Naive thymus-derived CD8-positive, alpha-beta T cell (primary cell): ENCODE results near the gene VPS33B. TPM values are rescaled to one million over a fixed set of nuclear protein-coding genes. Genes with fewer than 3 reads are reported as not detected.
A peak's percentile ranks its signal among the peaks of the same experiment; 100 is the strongest.
"Not testable (repeated sequence)": the region's sequence is repeated elsewhere in the genome, so short reads cannot be mapped to it uniquely, and the experiment has no call there.

Experiments used
- ATAC-seq, 2 donors: fragments of 150-1000 bp; cut with Tn5 transposase in 1 of 2; sonication (Bioruptor Pico), chemical (Tn5 transposase) in 1 of 2; 1 replicate in 1 of 2; 2 replicates in 1 of 2; pipeline ENCODE4 v1.10.0; 2021; ENCODE audit warnings: mild to moderate bottlenecking in 2 of 2, moderate library complexity in 2 of 2
- POLR2A ChIA-PET: fragments of 350-600 bp; sonication (Branson Sonifier 250); formaldehyde crosslinking; loops from one replicate; lab custom pipeline; 2021; ENCODE audit warnings: antibody characterized with exemption; lab: Charles Lee
- DNase-seq, 10 donors: peaks; one replicate each; pipeline versions ENCODE4 v3.0.0 to v3.0.0-alpha.2; 2020 to 2022
- H3K27ac Mint-ChIP-seq, 10 donors: one replicate each; pipeline ENCODE4 v1.8.0; 2020 to 2022; ENCODE audit warnings: mild to moderate bottlenecking in 10 of 10, mixed read lengths in 10 of 10, moderate library complexity in 4 of 10, inconsistent platforms in 1 of 10
- H3K27me3 Mint-ChIP-seq, 5 donors: one replicate each; pipeline ENCODE4 v1.8.0; 2021 to 2022; ENCODE audit warnings: mixed read lengths in 5 of 5
- H3K36me3 Mint-ChIP-seq, 3 donors: one replicate each; pipeline ENCODE4 v1.8.0; 2020 to 2022; ENCODE audit warnings: mixed read lengths in 3 of 3, mild to moderate bottlenecking in 2 of 3, inconsistent platforms in 1 of 3
- H3K4me1 Mint-ChIP-seq, 4 donors: one replicate each; pipeline ENCODE4 v1.8.0; 2021 to 2022; ENCODE audit warnings: mixed read lengths in 4 of 4
- H3K4me3 Mint-ChIP-seq, 10 donors: one replicate each; pipeline ENCODE4 v1.8.0; 2020 to 2022; ENCODE audit warnings: mild to moderate bottlenecking in 10 of 10, mixed read lengths in 10 of 10, moderate library complexity in 6 of 10, inconsistent platforms in 1 of 10
- H3K9me3 Mint-ChIP-seq, 9 donors: one replicate each; pipeline ENCODE4 v1.8.0; 2020 to 2022; ENCODE audit warnings: mixed read lengths in 9 of 9, mild to moderate bottlenecking in 3 of 9, inconsistent platforms in 1 of 9, moderate library complexity in 1 of 9
- polyA plus RNA-seq, 3 donors: library from polyadenylated mRNA; unstranded; fragments of 300-500 nt; fragmentation: Illumina TruSeq; gene quantifications; one replicate each; pipeline ENCODE4 v1.2.3, GENCODE V29; 2021
- total RNA-seq, 8 experiments: library from RNA in 2 of 8; stranded (reverse) in 2 of 8; gene quantifications; one replicate each; pipeline ENCODE4 v1.2.3 and lab custom pipeline; 2021 to 2026

VPS33B gene
- total and polyA plus RNA-seq, 5 experiments from 2014 or later: 5.3 to 27.1 (median 12.4) TPM

GRCh38 chr15:91023720-91024119 is 1.3 kb upstream of the VPS33B start:
- Mint-ChIP-seq H3K4me1 (peaks cover 17 to 42% (median 37%) of the 10 kb centered on the region in 4 donors), H3K9me3 (no peaks in the 10 kb centered on the region), H3K27me3 (no peaks in the 10 kb centered on the region), H3K27ac (peak overlapping the region in 3 of 10 donors; percentile 43 to 96 (median 86)), H3K4me3 (peak overlapping the region in 3 of 10 donors; percentile 14 to 97 (median 93)), H3K36me3 (peaks cover 0 to 3% (median 0%) of the 10 kb centered on the region in 3 donors)
- DNase-seq (no peak), ATAC-seq (no peak)
- POLR2A ChIA-PET: no interaction called here

DNA sequence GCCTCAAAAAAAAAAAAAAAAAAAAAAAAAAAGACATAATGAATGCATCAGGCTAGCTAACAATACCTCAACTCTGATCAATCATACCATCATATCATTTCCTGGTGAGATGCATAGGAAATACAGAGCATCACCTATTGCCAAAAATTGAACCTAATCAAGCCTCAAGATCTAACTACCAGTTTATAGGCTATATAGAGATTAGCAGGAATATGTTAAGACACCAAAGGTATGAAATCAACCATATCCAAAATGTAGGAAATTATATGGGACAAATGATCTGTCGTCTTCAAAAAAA is 387 bp upstream of the VPS33B start:
- no peaks in the 10 kb centered on the region for H3K9me3 Mint-ChIP-seq
- H3K4me1 Mint-ChIP-seq: peaks cover 25 to 50% (median 46%) of the 10 kb centered on the region in 4 donors
- no peaks in the 10 kb centered on the region for H3K27me3 Mint-ChIP-seq
- peaks cover 0 to 10% (median 0%) of the 10 kb centered on the region in 3 donors for H3K36me3 Mint-ChIP-seq
- peak overlapping the region; percentile 86 to 97 (median 95) for H3K27ac Mint-ChIP-seq
- peak overlapping the region; percentile 88 to 98 (median 96) for H3K4me3 Mint-ChIP-seq
- POLR2A ChIA-PET: interaction anchor here (0.6 to 1.0 kb wide), 2 partner anchors 17 to 29 kb away, joined by 3 read pairs; partner anchors contain the start of gene PRC1
- no peak for ATAC-seq
- no peak for DNase-seq

DNA sequence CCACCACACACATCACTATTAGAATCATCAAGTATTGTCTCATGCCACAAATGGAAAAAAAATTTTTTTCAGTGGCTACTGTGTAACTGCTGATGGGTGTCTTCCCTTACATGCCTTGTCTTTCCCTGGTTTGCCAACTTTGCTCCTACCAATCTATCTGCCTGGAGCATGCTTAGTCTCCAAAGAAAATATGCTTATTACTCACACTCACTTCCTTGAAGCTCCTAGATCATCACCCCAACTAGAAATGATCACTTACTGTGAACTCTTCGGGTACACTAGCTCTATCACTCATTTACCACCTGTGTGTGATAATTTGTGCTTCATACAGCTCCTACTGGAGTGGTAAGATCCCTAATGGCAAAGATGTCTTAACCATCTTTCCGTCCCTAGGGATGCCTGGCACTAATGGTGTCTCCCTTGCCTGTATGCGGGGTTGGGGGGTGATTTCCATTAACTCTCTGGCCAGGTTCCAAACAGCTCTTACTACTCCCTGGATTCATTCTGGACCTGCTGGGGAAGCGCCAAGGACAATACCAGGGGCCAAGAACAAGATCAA is 799 bp downstream of the VPS33B start:
- ATAC-seq (no peak), DNase-seq (peak in 2 of 10 donors; percentile 0 to 2)
- Mint-ChIP-seq H3K9me3 (no peaks in the 10 kb centered on the region), H3K4me3 (peak overlapping the region; percentile 88 to 98 (median 96)), H3K4me1 (peaks cover 25 to 52% (median 49%) of the 10 kb centered on the region in 4 donors), H3K27me3 (no peaks in the 10 kb centered on the region), H3K27ac (peak overlapping the region; percentile 86 to 97 (median 95)), H3K36me3 (peaks cover 0 to 19% (median 3%) of the 10 kb centered on the region in 3 donors)
- POLR2A ChIA-PET: interaction anchor here (1.0 to 1.8 kb wide), 3 partner anchors 28 to 87 kb away, joined by 3 to 7 read pairs (median 4); partner anchors contain the start of genes PRC1, RCCD1 and UNC45A

DNA sequence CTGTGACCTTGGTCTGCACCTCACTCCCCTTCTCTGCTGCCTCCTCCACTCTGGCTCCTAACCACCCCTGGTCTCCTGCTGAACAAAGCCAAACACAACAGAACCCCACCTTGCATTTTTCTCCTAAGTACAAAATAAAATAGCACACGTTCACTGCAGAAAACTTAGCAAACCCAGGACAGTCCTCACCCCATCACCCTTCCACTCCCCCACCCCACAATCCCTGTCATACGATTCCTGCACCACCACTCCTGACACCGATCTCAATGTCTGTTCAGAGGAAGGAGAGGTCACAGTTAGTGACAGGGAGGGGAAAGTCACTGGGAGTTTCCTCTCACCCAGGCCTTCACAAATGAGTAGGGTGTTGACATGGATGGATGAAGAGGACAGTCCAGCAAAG is 4.2 kb downstream of the VPS33B start:
- POLR2A ChIA-PET: interaction anchor here (0.7 kb wide), 1 partner anchor 25 kb away, joined by 3 read pairs; no protein-coding TSS in a partner anchor
- Mint-ChIP-seq H3K4me3 (peak overlapping the region in 1 of 10 donors; percentile 35), H3K36me3 (peaks cover 0 to 47% (median 7%) of the 10 kb centered on the region in 3 donors), H3K9me3 (no peaks in the 10 kb centered on the region), H3K27me3 (no peaks in the 10 kb centered on the region), H3K27ac (peak overlapping the region in 8 of 10 donors; percentile 27 to 79 (median 50)), H3K4me1 (peaks cover 28 to 55% (median 48%) of the 10 kb centered on the region in 4 donors)
- ATAC-seq (no peak), DNase-seq (no peak)

- ATAC-seq (no peak), DNase-seq (no peak)
- POLR2A ChIA-PET: no interaction called here
- Mint-ChIP-seq H3K9me3 (no peaks in the 10 kb centered on the region), H3K27me3 (no peaks in the 10 kb centered on the region), H3K4me1 (peaks cover 25 to 51% (median 44%) of the 10 kb centered on the region in 4 donors), H3K4me3 (no peak overlapping the region), H3K36me3 (peaks cover 0 to 52% (median 7%) of the 10 kb centered on the region in 3 donors), H3K27ac (peak overlapping the region in 7 of 10 donors; percentile 20 to 79 (median 48))
Measured at GRCh38 chr15:91017716-91018115, 4.7 kb downstream of the VPS33B start.

GRCh38 chr15:91013701-91014100 is 8.7 kb downstream of the VPS33B start:
- POLR2A ChIA-PET, ATAC-seq, H3K27ac Mint-ChIP-seq, H3K9me3 Mint-ChIP-seq, DNase-seq, H3K27me3 Mint-ChIP-seq, H3K4me3 Mint-ChIP-seq: not testable (repeated sequence)
- peaks cover 14 to 17% (median 15%) of the 10 kb centered on the region in 4 donors for H3K4me1 Mint-ChIP-seq
- peaks cover 0 to 85% (median 7%) of the 10 kb centered on the region in 3 donors for H3K36me3 Mint-ChIP-seq

GRCh38 chr15:91007266-91007665 is 15.1 kb downstream of the VPS33B start:
- no peak overlapping the region for H3K27ac Mint-ChIP-seq
- ATAC-seq (no peak), DNase-seq (no peak)
- POLR2A ChIA-PET: no interaction called here
- H3K4me1 Mint-ChIP-seq: peaks cover 0 to 6% (median 0%) of the 10 kb centered on the region in 4 donors
- H3K27me3 Mint-ChIP-seq: no peaks in the 10 kb centered on the region
- H3K4me3 Mint-ChIP-seq: no peak overlapping the region
- peaks cover 0 to 91% (median 11%) of the 10 kb centered on the region in 3 donors for H3K36me3 Mint-ChIP-seq
- H3K9me3 Mint-ChIP-seq: no peaks in the 10 kb centered on the region

- no peak overlapping the region for H3K27ac Mint-ChIP-seq
- POLR2A ChIA-PET: interaction anchor here (0.7 kb wide), 1 partner anchor 45 kb away, joined by 6 read pairs; no protein-coding TSS in a partner anchor
Measured at GRCh38 chr15:91001209-91001608, 21.2 kb downstream of the VPS33B start.

DNA sequence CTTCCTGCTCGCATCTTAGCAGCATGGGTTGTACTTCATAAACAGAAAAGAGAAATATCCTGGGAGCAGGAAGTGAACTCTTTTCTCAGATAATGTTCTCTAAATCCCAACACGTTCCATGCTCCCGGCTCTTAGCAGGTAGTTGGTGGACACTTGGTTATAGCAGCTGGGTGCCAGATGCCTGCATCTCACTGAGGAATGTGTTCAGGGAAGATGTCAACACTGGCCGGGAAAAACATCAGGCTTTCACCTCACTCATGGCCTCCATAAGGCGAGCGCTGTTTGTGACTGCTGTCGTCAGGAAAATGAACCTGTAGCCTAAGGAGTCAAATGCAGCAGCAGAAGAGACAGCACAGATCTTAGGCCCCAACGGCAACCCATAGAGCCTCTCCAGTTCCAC is 23.7 kb downstream of the VPS33B start:
- Mint-ChIP-seq H3K27ac (peak overlapping the region in 2 of 10 donors; percentile 15 to 60), H3K36me3 (peaks cover 0 to 61% (median 11%) of the 10 kb centered on the region in 3 donors), H3K4me3 (no peak overlapping the region), H3K9me3 (no peaks in the 10 kb centered on the region), H3K4me1 (peaks cover 3 to 16% (median 12%) of the 10 kb centered on the region in 4 donors), H3K27me3 (no peaks in the 10 kb centered on the region)
- POLR2A ChIA-PET: no interaction called here
- no peak for DNase-seq
- no peak for ATAC-seq

More at GRCh38 chr15:91001209-91001608, 21.2 kb downstream of the VPS33B start:
- no peak overlapping the region for H3K4me3 Mint-ChIP-seq
- DNase-seq (no peak), ATAC-seq (no peak)
- no peaks in the 10 kb centered on the region for H3K27me3 Mint-ChIP-seq
- H3K9me3 Mint-ChIP-seq: no peaks in the 10 kb centered on the region
- H3K4me1 Mint-ChIP-seq: no peaks in the 10 kb centered on the region
- peaks cover 0 to 83% (median 12%) of the 10 kb centered on the region in 3 donors for H3K36me3 Mint-ChIP-seq

DNA sequence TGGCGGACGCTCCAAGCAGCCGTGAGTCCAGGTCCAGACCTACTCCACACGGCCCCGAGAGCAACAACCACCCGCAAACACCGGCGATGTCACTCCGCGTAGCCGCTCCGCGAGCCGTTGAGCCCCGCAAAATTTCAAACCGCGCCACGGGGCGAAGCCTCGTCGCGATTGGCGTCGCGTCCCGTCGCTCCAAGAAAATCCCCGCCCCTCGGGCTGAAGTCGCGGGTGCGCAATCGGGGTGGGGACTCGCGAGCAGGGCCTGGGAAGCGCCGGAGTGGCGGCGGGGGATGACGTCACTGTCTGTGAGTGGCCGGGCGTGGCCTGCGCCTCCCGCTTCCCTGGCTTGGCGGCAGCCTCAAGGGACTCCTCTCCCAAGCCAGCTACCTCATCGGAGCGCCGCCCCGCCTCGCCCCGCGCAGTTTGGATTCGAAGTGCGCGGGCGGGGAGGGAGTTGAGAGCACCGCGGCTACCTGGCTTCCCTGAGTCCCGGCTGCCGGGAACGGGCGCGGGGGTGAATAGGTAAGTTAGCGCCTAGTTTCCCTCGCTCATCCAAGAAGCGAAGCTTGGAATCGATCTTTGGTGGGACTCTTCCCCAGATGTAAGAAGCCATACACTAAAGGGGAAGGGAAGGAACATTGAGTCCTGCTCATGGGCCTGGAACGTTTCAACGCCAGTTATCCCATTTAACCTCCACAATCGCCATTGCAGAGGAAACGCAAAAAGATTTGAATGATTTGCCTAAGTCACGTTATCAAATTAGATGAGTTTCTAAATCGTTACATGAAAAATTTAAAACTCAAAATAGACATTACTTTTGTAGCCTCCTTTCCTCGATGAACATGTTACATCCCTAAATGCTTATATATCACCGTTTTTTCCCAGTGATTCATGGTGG is 27.7 kb downstream of the VPS33B start, which contains the start of gene PRC1:
PRC1 (minus strand) TSS at position 119 of the 895 bp plus-strand sequence; CDS start at position 1, 118 bp downstream.
- H3K36me3 Mint-ChIP-seq: peaks cover 0 to 23% (median 4%) of the 10 kb centered on the region in 3 donors
- DNase-seq (peak; percentile 95 to 98 (median 96)), ATAC-seq (peak; percentile 94 to 96)
- peak within 1 kb of the TSS; percentile 93 to 99 (median 97) for H3K27ac Mint-ChIP-seq
- POLR2A ChIA-PET: interaction anchor here (0.8 to 1.4 kb wide), 2 partner anchors 12 to 28 kb away, joined by 3 read pairs; partner anchors contain the start of gene VPS33B
- H3K27me3 Mint-ChIP-seq: no peaks in the 10 kb centered on the region
- peaks cover 3 to 20% (median 17%) of the 10 kb centered on the region in 4 donors for H3K4me1 Mint-ChIP-seq
- H3K9me3 Mint-ChIP-seq: no peaks in the 10 kb centered on the region
- peak within 1 kb of the TSS; percentile 97 to 99 (median 98) for H3K4me3 Mint-ChIP-seq

DNA sequence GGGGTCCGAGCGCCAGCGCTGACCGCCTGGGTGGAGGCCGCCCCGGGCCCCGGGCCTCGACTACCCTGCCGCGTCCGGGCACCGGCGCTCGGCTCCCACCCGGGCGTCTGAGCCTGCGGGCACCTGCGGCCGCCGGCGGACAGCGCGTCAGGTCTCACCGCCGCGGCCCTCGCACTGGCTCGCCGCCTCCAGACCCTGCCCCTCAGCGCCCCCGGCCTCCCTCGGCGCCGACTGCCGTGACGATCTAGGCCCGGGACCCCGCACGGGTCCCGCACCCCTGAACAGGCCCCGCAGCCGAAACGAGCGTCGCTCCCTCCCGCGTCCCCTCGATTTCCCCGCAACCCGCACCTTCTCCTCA is 28.4 kb downstream of the VPS33B start:
- peak in 3 of 10 donors; percentile 9 to 16 (median 15) for DNase-seq
- POLR2A ChIA-PET: interaction anchor here (1.4 kb wide), 1 partner anchor 28 kb away, joined by 3 read pairs; the partner anchor contains the start of gene VPS33B
- H3K4me1 Mint-ChIP-seq: peaks cover 3 to 20% (median 17%) of the 10 kb centered on the region in 4 donors
- ATAC-seq: peak; percentile 17 to 21
- H3K27me3 Mint-ChIP-seq: no peaks in the 10 kb centered on the region
- H3K4me3 Mint-ChIP-seq: peak overlapping the region; percentile 97 to 99 (median 98)
- H3K9me3 Mint-ChIP-seq: no peaks in the 10 kb centered on the region
- peak overlapping the region; percentile 91 to 99 (median 97) for H3K27ac Mint-ChIP-seq
- H3K36me3 Mint-ChIP-seq: peaks cover 0 to 17% (median 4%) of the 10 kb centered on the region in 3 donors

GRCh38 chr15:90991587-90992285 is 30.7 kb downstream of the VPS33B start:
- Mint-ChIP-seq H3K4me3 (peak overlapping the region in 1 of 10 donors; percentile 11), H3K9me3 (no peaks in the 10 kb centered on the region), H3K27ac (peak overlapping the region in 1 of 10 donors; percentile 22), H3K4me1 (peaks cover 3 to 32% (median 17%) of the 10 kb centered on the region in 4 donors), H3K27me3 (no peaks in the 10 kb centered on the region), H3K36me3 (peaks cover 0 to 2% (median 0%) of the 10 kb centered on the region in 3 donors)
- POLR2A ChIA-PET: no interaction called here
- ATAC-seq: no peak
- no peak for DNase-seq
